OCI-LY1 (cell line): ENCODE results near the gene LPCAT1.

ENCODE experiments used
- EZH2 ChIP-seq: fragments of 200-600 bp; sonication (generic), shearing (Covaris generic); IDR thresholded peaks from 2 replicates; pipeline ENCODE4 v1.8.0; 2017; ENCODE audit warnings: borderline replicate concordance, mixed run types, mild to moderate bottlenecking, antibody characterized with exemption, low read length, moderate library complexity, mixed read lengths
- TF ChIP-seq, protein P1 (sequence below): fragments of 200-600 bp; sonication (generic), shearing (Covaris generic); IDR thresholded peaks from 2 replicates; pipeline ENCODE4 v1.5.1; 2017; ENCODE audit warnings: mild to moderate bottlenecking, antibody characterized with exemption, low read length, moderate library complexity, mixed read lengths

DNA sequence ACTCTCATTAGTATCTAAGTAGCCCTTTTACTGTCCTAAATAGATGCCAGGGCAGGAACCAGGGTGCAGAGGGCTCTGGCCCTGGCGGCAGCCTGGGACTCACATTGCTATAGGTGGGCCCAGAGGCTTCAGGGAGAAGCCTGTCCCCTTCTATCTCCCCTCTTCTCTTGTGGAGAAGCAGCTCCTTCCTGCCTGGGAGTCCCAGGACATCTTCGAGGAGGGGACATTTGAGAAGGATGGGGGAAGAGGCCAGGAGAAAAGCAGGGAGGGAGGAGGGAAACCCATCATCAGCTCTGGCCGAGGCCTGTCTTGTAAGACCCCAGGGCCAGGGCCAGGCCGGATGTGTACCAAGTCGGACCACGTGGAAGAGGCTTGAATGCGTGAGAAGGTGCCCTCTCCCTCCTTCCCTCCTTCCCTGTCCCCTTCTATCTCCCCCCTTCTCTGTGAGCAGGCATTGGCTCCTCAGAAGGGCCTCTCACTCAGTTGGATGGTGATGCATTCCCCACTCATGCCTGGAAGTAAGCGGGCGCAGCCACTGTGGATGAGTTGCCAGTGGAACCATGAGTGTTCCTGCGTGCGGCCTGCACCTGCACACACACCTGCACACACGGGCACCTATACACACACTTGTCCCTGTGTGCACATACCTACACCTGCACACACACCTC, 20.7 kb upstream of the LPCAT1 start:
- TF ChIP-seq, protein P1, sequence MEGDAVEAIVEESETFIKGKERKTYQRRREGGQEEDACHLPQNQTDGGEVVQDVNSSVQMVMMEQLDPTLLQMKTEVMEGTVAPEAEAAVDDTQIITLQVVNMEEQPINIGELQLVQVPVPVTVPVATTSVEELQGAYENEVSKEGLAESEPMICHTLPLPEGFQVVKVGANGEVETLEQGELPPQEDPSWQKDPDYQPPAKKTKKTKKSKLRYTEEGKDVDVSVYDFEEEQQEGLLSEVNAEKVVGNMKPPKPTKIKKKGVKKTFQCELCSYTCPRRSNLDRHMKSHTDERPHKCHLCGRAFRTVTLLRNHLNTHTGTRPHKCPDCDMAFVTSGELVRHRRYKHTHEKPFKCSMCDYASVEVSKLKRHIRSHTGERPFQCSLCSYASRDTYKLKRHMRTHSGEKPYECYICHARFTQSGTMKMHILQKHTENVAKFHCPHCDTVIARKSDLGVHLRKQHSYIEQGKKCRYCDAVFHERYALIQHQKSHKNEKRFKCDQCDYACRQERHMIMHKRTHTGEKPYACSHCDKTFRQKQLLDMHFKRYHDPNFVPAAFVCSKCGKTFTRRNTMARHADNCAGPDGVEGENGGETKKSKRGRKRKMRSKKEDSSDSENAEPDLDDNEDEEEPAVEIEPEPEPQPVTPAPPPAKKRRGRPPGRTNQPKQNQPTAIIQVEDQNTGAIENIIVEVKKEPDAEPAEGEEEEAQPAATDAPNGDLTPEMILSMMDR, result no peak
- TF ChIP-seq EZH2, result no peak
